WTC11 (cell line): ENCODE results near the gene HCFC1. TPM values are rescaled to one million over a fixed set of nuclear protein-coding genes. Genes with fewer than 3 reads are reported as not detected.
A peak's percentile ranks its signal among the peaks of the same experiment; 100 is the strongest.
"Not testable (repeated sequence)": the region's sequence is repeated elsewhere in the genome, so short reads cannot be mapped to it uniquely, and the experiment has no call there.

Experiments
- ATAC-seq: fragments of 200-7000 bp; cut with Tn5 transposase; 2 replicates; pipeline ENCODE4 v1.10.0; 2021; ENCODE audit warnings: mild to moderate bottlenecking, moderate library complexity
- CTCF ChIA-PET: fragments of 300-600 bp; sonication (Branson Sonifier 250); formaldehyde crosslinking; loops from one replicate; lab custom pipeline; 2021; ENCODE audit warnings: antibody characterized with exemption; lab: Charles Lee
- POLR2A ChIA-PET: fragments of 350-600 bp; sonication (Branson Sonifier 250); formaldehyde crosslinking; loops from one replicate; lab custom pipeline; 2021; ENCODE audit warnings: antibody characterized with exemption; lab: Charles Lee
- DNase-seq: peaks from one replicate; pipeline ENCODE4 v3.0.0; 2021; ENCODE audit warnings: low spot score
- H3K27ac Mint-ChIP-seq: 2 replicates; pipeline ENCODE4 v1.8.0; 2021; ENCODE audit warnings: mixed read lengths
- H3K27me3 Mint-ChIP-seq: 2 replicates; pipeline ENCODE4 v1.8.0; 2021; ENCODE audit warnings: low read depth, mild to moderate bottlenecking, moderate library complexity, mixed read lengths
- H3K36me3 Mint-ChIP-seq: 2 replicates; pipeline ENCODE4 v1.8.0; 2021; ENCODE audit warnings: mixed read lengths
- H3K4me1 Mint-ChIP-seq: 2 replicates; pipeline ENCODE4 v1.8.0; 2022; ENCODE audit warnings: mixed read lengths
- H3K4me3 Mint-ChIP-seq: 2 replicates; pipeline ENCODE4 v1.8.0; 2021; ENCODE audit warnings: mild to moderate bottlenecking, moderate library complexity, mixed read lengths
- H3K9me3 Mint-ChIP-seq: 2 replicates; pipeline ENCODE4 v1.8.0; 2021; ENCODE audit warnings: mixed read lengths
- ATF1 ChIP-seq: sonication (generic); formaldehyde crosslinking; IDR thresholded peaks from 2 replicates; pipeline ENCODE4 v1.8.1; 2023; ENCODE audit warnings: mild to moderate bottlenecking, moderate library complexity, missing genetic modification reagents
- CREB1 ChIP-seq: sonication (generic); formaldehyde crosslinking; IDR thresholded peaks from 2 replicates; pipeline ENCODE4 v1.8.0; 2023; ENCODE audit warnings: mild to moderate bottlenecking, missing genetic modification reagents
- EMX1 ChIP-seq: fragments of 250-450 bp; sonication (Bioruptor Pico); IDR thresholded peaks from 2 replicates; pipeline ENCODE4 v1.8.0; 2021; ENCODE audit warnings: mild to moderate bottlenecking
- FOXP1 ChIP-seq: sonication (generic); formaldehyde crosslinking; IDR thresholded peaks from 2 replicates; pipeline ENCODE4 v1.8.0; 2022; ENCODE audit warnings: missing genetic modification reagents, mild to moderate bottlenecking, moderate library complexity, borderline replicate concordance
- HMGA2 ChIP-seq: fragments of 250-450 bp; sonication (Bioruptor Pico); IDR thresholded peaks from 2 replicates; pipeline ENCODE4 v1.4.0; 2021; ENCODE audit warnings: mild to moderate bottlenecking, moderate library complexity
- IRF2 ChIP-seq: sonication (generic); formaldehyde crosslinking; IDR thresholded peaks from 2 replicates; pipeline ENCODE4 v1.8.0; 2022; ENCODE audit warnings: low read depth, missing genetic modification reagents, borderline replicate concordance
- KAT7 ChIP-seq: sonication (generic); formaldehyde crosslinking; IDR thresholded peaks from 2 replicates; pipeline ENCODE4 v1.8.1; 2023; ENCODE audit warnings: missing genetic modification reagents, mild to moderate bottlenecking, borderline replicate concordance
- NFE2L1 ChIP-seq: sonication (generic); formaldehyde crosslinking; IDR thresholded peaks from 2 replicates; pipeline ENCODE4 v1.8.1; 2023; ENCODE audit warnings: missing genetic modification reagents
- NR2C2 ChIP-seq: sonication (generic); formaldehyde crosslinking; IDR thresholded peaks from 2 replicates; pipeline ENCODE4 v1.8.0; 2022; ENCODE audit warnings: mild to moderate bottlenecking, missing genetic modification reagents
- RELA ChIP-seq: sonication (generic); formaldehyde crosslinking; IDR thresholded peaks from 2 replicates; pipeline ENCODE4 v1.8.1; 2022; ENCODE audit warnings: missing genetic modification reagents, mild to moderate bottlenecking, borderline replicate concordance
- ZBTB21 ChIP-seq: sonication (generic); formaldehyde crosslinking; IDR thresholded peaks from 2 replicates; pipeline ENCODE4 v1.8.1; 2023; ENCODE audit warnings: mild to moderate bottlenecking, missing genetic modification reagents, borderline replicate concordance
- ZNF138 ChIP-seq: sonication (generic); formaldehyde crosslinking; conservative IDR thresholded peaks from 2 replicates; pipeline ENCODE4 v1.8.1; 2022; ENCODE audit warnings: mild to moderate bottlenecking, moderate library complexity, missing genetic modification reagents
- total RNA-seq: library from RNA; stranded (reverse); gene quantifications from 3 replicates; pipeline ENCODE4 v1.2.3, GENCODE V29; 2021
- TF ChIP-seq, protein P1 (sequence below): sonication (generic); formaldehyde crosslinking; conservative IDR thresholded peaks from 2 replicates; pipeline ENCODE4 v1.8.1; 2023; ENCODE audit warnings: mild to moderate bottlenecking, low read depth, missing genetic modification reagents, moderate library complexity
- TF ChIP-seq, protein P2 (sequence below): fragments of 250-450 bp; sonication (Bioruptor Pico); conservative IDR thresholded peaks from 2 replicates; pipeline ENCODE4 v1.9.0; 2021; ENCODE audit warnings: mild to moderate bottlenecking
- TF ChIP-seq, protein P3 (sequence below): fragments of 250-450 bp; sonication (Bioruptor Pico); IDR thresholded peaks from 2 replicates; pipeline ENCODE4 v2.1.2; 2022; ENCODE audit warnings: mild to moderate bottlenecking, moderate library complexity
- TF ChIP-seq, protein P4 (sequence below): sonication (generic); formaldehyde crosslinking; IDR thresholded peaks from 2 replicates; pipeline ENCODE4 v1.8.0; 2023; ENCODE audit warnings: missing genetic modification reagents

Gene HCFC1
- total RNA-seq, 1 experiment from 2014 or later, result 130 TPM

DNA sequence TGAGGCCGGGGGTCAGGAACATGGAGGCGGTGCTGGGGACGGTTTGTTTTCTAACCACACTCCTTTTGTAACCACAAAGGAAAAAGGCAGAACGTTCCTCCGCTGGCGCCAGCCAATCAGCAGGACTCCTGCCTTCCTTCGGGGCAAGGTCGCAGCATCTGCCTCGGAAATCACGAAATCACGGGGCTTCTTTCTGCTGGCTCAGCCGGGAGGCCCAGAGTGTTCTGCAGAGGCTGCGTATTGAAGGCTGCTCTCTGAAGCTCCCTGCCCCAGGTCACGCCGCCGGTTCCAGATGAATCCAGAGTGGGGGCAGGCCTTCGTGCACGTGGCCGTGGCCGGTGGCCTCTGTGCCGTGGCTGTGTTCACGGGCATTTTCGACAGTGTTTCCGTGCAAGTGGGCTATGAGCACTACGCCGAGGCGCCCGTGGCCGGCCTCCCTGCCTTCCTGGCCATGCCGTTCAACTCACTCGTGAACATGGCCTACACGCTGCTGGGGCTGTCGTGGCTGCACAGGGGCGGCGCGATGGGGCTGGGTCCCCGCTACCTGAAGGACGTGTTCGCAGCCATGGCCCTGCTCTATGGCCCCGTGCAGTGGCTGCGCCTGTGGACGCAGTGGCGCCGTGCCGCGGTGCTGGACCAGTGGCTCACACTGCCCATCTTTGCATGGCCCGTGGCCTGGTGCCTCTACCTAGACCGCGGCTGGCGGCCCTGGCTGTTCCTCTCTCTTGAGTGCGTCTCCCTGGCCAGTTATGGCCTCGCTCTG lies 10.3 kb upstream of the HCFC1 start (continued):
- TF ChIP-seq, protein P1, sequence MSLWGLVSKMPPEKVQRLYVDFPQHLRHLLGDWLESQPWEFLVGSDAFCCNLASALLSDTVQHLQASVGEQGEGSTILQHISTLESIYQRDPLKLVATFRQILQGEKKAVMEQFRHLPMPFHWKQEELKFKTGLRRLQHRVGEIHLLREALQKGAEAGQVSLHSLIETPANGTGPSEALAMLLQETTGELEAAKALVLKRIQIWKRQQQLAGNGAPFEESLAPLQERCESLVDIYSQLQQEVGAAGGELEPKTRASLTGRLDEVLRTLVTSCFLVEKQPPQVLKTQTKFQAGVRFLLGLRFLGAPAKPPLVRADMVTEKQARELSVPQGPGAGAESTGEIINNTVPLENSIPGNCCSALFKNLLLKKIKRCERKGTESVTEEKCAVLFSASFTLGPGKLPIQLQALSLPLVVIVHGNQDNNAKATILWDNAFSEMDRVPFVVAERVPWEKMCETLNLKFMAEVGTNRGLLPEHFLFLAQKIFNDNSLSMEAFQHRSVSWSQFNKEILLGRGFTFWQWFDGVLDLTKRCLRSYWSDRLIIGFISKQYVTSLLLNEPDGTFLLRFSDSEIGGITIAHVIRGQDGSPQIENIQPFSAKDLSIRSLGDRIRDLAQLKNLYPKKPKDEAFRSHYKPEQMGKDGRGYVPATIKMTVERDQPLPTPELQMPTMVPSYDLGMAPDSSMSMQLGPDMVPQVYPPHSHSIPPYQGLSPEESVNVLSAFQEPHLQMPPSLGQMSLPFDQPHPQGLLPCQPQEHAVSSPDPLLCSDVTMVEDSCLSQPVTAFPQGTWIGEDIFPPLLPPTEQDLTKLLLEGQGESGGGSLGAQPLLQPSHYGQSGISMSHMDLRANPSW (CRISPR knock-in tag), result no peak

DNA sequence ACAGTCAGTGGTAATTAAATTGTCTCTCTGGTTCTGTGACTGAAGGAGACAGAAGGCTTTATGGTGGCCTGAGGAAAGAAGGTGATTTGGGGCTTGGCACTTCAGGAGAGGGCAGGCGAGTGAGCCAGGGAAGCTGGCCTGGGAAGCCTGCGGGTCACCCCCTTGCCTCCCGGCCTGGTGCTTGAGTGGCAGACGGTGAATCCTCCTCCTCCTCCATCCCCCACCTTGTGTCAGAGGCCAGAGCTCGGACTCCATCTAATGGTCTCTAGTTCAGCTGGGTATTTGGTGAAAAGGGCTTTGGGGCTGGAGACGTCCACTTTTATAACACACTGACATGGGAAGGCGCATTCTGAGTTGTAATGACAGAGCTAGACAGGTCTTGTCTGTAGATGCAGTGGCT lies 9.6 kb upstream of the HCFC1 start:
- H3K9me3 Mint-ChIP-seq, result no peaks in the 10 kb centered on the region
- DNase-seq (no peak), ATAC-seq (no peak)
- H3K4me1 Mint-ChIP-seq, result peaks cover 4% of the 10 kb centered on the region; the same call in 1 of the 2 replicates
- no peak overlapping the region for H3K4me3 Mint-ChIP-seq
- CTCF ChIA-PET, result no interaction called here
- H3K36me3 Mint-ChIP-seq, result no peaks in the 10 kb centered on the region
- peak overlapping the region; percentile 44 for H3K27ac Mint-ChIP-seq
- TF ChIP-seq EMX1 (CRISPR knock-in tag) (no peak), ZBTB21 (CRISPR knock-in tag) (no peak), ATF1 (CRISPR knock-in tag) (no peak), NFE2L1 (CRISPR knock-in tag) (no peak), CREB1 (CRISPR knock-in tag) (no peak), IRF2 (CRISPR knock-in tag) (no peak), RELA (CRISPR knock-in tag) (no peak), HMGA2 (CRISPR knock-in tag) (no peak), FOXP1 (no peak), ZNF138 (CRISPR knock-in tag) (no peak), KAT7 (CRISPR knock-in tag) (no peak), NR2C2 (CRISPR knock-in tag) (no peak)
- TF ChIP-seq, protein P2, sequence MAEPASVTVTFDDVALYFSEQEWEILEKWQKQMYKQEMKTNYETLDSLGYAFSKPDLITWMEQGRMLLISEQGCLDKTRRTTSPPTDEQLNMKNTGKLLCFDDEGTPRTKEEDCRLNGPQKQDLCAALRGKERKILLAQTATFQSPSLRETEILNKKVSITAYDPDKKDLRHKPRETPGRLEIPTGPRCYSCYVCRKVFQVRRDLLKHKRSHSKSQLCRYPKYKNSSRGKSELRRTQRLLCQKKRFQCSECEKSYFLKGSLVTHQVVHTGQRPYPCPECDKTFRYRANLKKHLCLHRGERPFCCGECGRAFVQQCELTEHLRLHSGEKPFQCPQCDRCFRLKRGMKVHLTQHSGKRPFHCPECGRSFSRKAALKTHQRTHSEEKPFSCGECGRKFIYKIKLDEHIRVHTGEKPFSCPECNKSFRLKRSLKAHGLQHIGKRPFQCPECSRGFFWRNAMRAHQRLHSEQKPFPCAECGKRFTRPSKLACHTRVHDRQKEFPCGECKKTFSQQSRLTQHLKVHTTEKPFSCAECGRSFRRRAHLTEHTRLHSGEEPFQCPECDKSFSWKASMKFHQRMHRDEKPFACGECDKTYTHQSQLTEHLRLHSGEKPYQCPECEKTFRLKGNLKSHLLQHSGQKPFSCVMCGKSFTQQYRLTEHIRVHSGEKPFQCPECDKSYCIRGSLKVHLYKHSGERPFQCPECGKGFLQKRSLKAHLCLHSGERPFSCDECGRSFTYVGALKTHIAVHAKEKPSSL (CRISPR knock-in tag), result no peak
- TF ChIP-seq, protein P3, sequence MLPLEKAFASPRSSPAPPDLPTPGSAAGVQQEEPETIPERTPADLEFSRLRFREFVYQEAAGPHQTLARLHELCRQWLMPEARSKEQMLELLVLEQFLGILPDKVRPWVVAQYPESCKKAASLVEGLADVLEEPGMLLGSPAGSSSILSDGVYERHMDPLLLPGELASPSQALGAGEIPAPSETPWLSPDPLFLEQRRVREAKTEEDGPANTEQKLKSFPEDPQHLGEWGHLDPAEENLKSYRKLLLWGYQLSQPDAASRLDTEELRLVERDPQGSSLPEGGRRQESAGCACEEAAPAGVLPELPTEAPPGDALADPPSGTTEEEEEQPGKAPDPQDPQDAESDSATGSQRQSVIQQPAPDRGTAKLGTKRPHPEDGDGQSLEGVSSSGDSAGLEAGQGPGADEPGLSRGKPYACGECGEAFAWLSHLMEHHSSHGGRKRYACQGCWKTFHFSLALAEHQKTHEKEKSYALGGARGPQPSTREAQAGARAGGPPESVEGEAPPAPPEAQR, result no peak
- TF ChIP-seq, protein P4, sequence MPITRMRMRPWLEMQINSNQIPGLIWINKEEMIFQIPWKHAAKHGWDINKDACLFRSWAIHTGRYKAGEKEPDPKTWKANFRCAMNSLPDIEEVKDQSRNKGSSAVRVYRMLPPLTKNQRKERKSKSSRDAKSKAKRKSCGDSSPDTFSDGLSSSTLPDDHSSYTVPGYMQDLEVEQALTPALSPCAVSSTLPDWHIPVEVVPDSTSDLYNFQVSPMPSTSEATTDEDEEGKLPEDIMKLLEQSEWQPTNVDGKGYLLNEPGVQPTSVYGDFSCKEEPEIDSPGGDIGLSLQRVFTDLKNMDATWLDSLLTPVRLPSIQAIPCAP (CRISPR knock-in tag), result no peak
- TF ChIP-seq, all 79 proteins: peak for 0
- POLR2A ChIA-PET, result interaction anchor here (0.6 kb wide), 1 partner anchor 10 kb away, joined by 3 read pairs; the partner anchor contains the start of gene HCFC1
- H3K27me3 Mint-ChIP-seq, result no peaks in the 10 kb centered on the region

DNA sequence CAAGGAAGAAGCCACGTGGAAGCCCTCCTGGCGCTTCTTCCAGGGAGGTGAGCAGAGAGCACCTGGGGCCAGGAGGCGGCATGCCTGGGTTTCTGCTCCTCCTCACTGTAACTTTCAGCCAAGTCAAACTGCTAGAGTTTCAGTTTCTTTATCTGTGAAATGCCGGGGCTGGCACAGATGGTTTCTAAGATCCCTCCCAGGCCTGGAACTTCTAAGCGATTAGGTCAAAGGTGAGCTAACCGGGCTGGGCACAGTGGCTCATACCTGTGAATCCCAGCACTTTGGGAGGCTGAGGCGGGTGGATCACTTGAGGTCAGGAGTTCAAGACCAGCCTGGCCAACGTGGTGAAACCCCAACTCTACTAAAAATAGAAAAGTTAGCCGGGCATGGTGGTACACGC lies 8.8 kb upstream of the HCFC1 start:
- H3K36me3 Mint-ChIP-seq, ATAC-seq, POLR2A ChIA-PET, H3K9me3 Mint-ChIP-seq, H3K4me3 Mint-ChIP-seq, DNase-seq, H3K4me1 Mint-ChIP-seq, CTCF ChIA-PET, H3K27ac Mint-ChIP-seq, H3K27me3 Mint-ChIP-seq: not testable (repeated sequence)
